ENCODE results near the gene IRF1.
A peak's percentile ranks its signal among the peaks of the same experiment; 100 is the strongest.
"Not testable (repeated sequence)": the region's sequence is repeated elsewhere in the genome, so short reads cannot be mapped to it uniquely, and the experiment has no call there.

IRF1 gene

GRCh38 chr5:132439521-132440089 lies 51.0 kb downstream of the IRF1 start:
- no peak for DNase-seq (ENCODE audit: low read depth in 2 of 2)

DNA sequence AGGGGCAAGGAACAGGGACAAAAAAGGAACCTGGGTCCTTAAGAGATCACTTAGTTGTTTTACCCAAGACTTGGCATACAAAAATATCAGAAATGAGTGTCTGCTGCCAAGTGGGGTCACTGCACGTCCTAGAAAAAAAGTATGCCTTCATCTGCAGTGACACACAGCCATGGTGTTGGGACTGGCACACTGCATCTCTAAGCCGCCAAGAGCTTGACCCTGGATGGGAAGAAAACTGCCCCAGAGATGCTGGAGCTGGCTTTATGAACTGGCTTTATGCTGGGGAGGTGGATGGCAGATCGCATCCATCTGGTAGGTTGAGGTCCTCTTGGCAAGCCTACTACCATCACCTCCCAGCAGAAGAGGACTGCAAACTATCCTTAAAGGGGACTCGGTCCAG lies 51.7 kb downstream of the IRF1 start:
- no peak for DNase-seq (ENCODE audit: low read depth in 2 of 2)

DNA sequence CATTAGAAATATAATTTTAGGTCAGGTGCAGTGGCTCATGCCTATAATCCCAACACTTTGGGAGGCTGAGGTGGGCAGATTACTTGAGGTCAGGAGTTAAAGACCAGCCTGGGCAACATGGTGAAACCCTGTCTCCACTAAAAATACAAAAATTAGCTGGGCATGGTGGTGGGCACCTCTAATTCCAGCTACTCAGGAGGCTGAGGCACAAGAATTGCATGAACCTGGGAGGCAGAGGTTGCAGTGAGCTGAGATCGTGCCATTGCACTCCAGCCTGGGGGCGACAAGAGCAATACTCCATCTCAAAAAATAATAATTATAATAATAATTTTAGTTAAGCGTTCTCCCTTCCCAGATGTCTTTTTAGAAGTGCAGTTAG lies 52.3 kb downstream of the IRF1 start:
- not testable (repeated sequence) for DNase-seq (ENCODE audit: low read depth in 2 of 2)

GRCh38 chr5:132437604-132438266 lies 52.8 kb downstream of the IRF1 start:
- DNase-seq (ENCODE audit: low read depth in 2 of 2), result peak; percentile 63 to 69

GRCh38 chr5:132436936-132437335 lies 53.6 kb downstream of the IRF1 start:
- DNase-seq (ENCODE audit: low read depth in 2 of 2), result no peak

- no peak for DNase-seq (ENCODE audit: low read depth in 2 of 2)
Observed at GRCh38 chr5:132435886-132436285, 54.7 kb downstream of the IRF1 start.

GRCh38 chr5:132435447-132435846 lies 55.1 kb downstream of the IRF1 start:
- DNase-seq (ENCODE audit: low read depth in 2 of 2), result no peak

GRCh38 chr5:132434416-132435286 lies 55.9 kb downstream of the IRF1 start:
- no peak for DNase-seq (ENCODE audit: low read depth in 2 of 2)

DNA sequence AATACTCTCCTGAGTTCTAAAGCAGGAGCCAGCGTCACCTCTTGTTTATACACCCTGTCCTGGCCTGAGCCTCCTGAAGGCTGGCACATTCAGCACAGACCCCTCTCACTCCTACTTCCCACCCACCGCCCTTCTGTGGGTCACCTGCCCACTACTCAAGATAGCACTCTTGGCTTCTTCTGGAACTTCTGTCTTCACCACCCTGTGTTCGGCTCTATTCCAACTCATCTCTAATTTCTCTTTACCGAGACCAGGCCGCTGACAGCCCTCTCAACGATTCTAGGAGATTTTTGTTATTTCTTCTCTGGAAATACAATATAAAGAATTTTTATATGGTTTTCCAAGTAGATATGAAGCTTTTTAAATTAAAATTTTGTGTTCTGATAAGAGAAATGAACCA lies 57.4 kb downstream of the IRF1 start:
- DNase-seq (ENCODE audit: low read depth in 2 of 2), result no peak

- DNase-seq (ENCODE audit: low read depth in 2 of 2), result no peak
Observed at GRCh38 chr5:132431632-132432031, 58.9 kb downstream of the IRF1 start.

Data from stimulated activated CD8-positive, alpha-beta memory T cell treated with anti-CD3 and anti-CD28 coated beads, Interleukin-7, amount 100 ng/mL, for 4 hours (primary cell).